ENCODE data around the gene NDC80.
"Not testable (repeated sequence)": the region's sequence is repeated elsewhere in the genome, so short reads cannot be mapped to it uniquely, and the experiment has no call there.

NDC80 gene
- 2.9 to 17.5 (median 6.0) reads per million in 9 experiments for total RNA-seq

- ATAC-seq (replicated peaks) (peak; percentile 83), DNase-seq (peak; percentile 78 to 84 (median 81))
- Mint-ChIP-seq H3K4me3 (peak within 1 kb of the TSS; percentile 97), H3K27ac (peak within 1 kb of the TSS; percentile 99 to 100), H3K36me3 (ENCODE audit: insufficient read depth) (peaks cover 18% of the 10 kb centered on the region), H3K27me3 (no peaks in the 10 kb centered on the region), H3K4me1 (ENCODE audit: low read depth in 2 of 2) (peaks cover 28 to 48% of the 10 kb centered on the region in 2 donors), H3K9me3 (no peaks in the 10 kb centered on the region)
Observed at GRCh38 chr18:2571200-2572170, at the start of gene NDC80, which contains the start of gene METTL4. Gene NDC80, plus strand, starts transcription at chr18:2571557. Its CDS starts 1,429 bp downstream, at chr18:2572986. Gene METTL4, minus strand, starts transcription at chr18:2571505. Its CDS starts 4,289 bp downstream, at chr18:2567216.

GRCh38 chr18:2522112-2522511 lies 49.2 kb upstream of the NDC80 start:
- DNase-seq (no peak), ATAC-seq (replicated peaks) (no peak)
- Mint-ChIP-seq H3K4me1 (ENCODE audit: low read depth in 2 of 2) (peaks cover 0 to 2% of the 10 kb centered on the region in 2 donors), H3K27ac (no peak overlapping the region), H3K36me3 (ENCODE audit: insufficient read depth) (no peaks in the 10 kb centered on the region), H3K9me3 (no peaks in the 10 kb centered on the region), H3K4me3 (no peak overlapping the region), H3K27me3 (no peaks in the 10 kb centered on the region)

- not testable (repeated sequence) for H3K4me1 Mint-ChIP-seq (ENCODE audit: low read depth in 2 of 2); H3K36me3 Mint-ChIP-seq (ENCODE audit: insufficient read depth); H3K4me3 Mint-ChIP-seq; H3K27ac Mint-ChIP-seq; ATAC-seq (replicated peaks); DNase-seq; H3K27me3 Mint-ChIP-seq; H3K9me3 Mint-ChIP-seq
Observed at GRCh38 chr18:2524794-2525198, 46.6 kb upstream of the NDC80 start.

GRCh38 chr18:2526329-2526728 lies 45.0 kb upstream of the NDC80 start:
- DNase-seq = no peak
- no peaks in the 10 kb centered on the region for H3K27me3 Mint-ChIP-seq
- peaks cover 0 to 2% of the 10 kb centered on the region in 2 donors for H3K4me1 Mint-ChIP-seq (ENCODE audit: low read depth in 2 of 2)
- ATAC-seq (replicated peaks) = no peak
- no peak overlapping the region for H3K4me3 Mint-ChIP-seq
- no peak overlapping the region for H3K27ac Mint-ChIP-seq
- no peaks in the 10 kb centered on the region for H3K9me3 Mint-ChIP-seq
- H3K36me3 Mint-ChIP-seq (ENCODE audit: insufficient read depth) = peaks cover 2% of the 10 kb centered on the region

GRCh38 chr18:2529154-2529553 lies 42.2 kb upstream of the NDC80 start:
- peaks cover 2% of the 10 kb centered on the region for H3K36me3 Mint-ChIP-seq (ENCODE audit: insufficient read depth)
- no peaks in the 10 kb centered on the region for H3K27me3 Mint-ChIP-seq
- ATAC-seq (replicated peaks) (no peak), DNase-seq (no peak)
- no peak overlapping the region for H3K27ac Mint-ChIP-seq
- H3K4me3 Mint-ChIP-seq = no peak overlapping the region
- no peaks in the 10 kb centered on the region for H3K9me3 Mint-ChIP-seq
- no peaks in the 10 kb centered on the region for H3K4me1 Mint-ChIP-seq (ENCODE audit: low read depth in 2 of 2)

DNA sequence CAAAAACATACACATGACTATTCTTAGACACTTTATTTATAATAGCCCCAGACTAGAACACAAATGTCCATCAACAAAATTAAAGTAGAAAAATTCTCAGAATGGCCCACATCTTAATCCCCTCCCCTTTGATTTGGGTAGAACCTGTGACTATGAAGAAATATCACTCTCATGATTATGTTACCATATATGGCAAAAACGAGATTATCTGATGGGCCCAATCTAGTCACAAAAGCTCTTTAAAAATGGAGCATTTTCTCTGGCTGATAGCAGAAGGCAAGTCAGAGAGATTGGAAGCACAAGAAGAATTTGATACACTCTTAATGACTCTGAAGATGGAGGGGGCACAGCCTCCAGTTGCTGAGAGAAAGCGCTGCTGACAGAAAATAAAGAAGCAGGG lies 39.6 kb upstream of the NDC80 start:
- no peaks in the 10 kb centered on the region for H3K27me3 Mint-ChIP-seq
- no peak for ATAC-seq (replicated peaks)

GRCh38 chr18:2532797-2533196 lies 38.6 kb upstream of the NDC80 start:
- no peaks in the 10 kb centered on the region for H3K9me3 Mint-ChIP-seq
- no peak for DNase-seq
- no peak overlapping the region for H3K4me3 Mint-ChIP-seq
- H3K4me1 Mint-ChIP-seq (ENCODE audit: low read depth in 2 of 2) = no peaks in the 10 kb centered on the region
- no peak overlapping the region for H3K27ac Mint-ChIP-seq
- no peaks in the 10 kb centered on the region for H3K27me3 Mint-ChIP-seq
- ATAC-seq (replicated peaks) = no peak
- H3K36me3 Mint-ChIP-seq (ENCODE audit: insufficient read depth) = peaks cover 2% of the 10 kb centered on the region

More for the DNA sequence above, 39.6 kb upstream of the NDC80 start:
- Mint-ChIP-seq H3K27ac (no peak overlapping the region), H3K4me1 (ENCODE audit: low read depth in 2 of 2) (no peaks in the 10 kb centered on the region), H3K36me3 (ENCODE audit: insufficient read depth) (peaks cover 2% of the 10 kb centered on the region), H3K9me3 (no peaks in the 10 kb centered on the region), H3K4me3 (no peak overlapping the region)
- no peak for DNase-seq

DNA sequence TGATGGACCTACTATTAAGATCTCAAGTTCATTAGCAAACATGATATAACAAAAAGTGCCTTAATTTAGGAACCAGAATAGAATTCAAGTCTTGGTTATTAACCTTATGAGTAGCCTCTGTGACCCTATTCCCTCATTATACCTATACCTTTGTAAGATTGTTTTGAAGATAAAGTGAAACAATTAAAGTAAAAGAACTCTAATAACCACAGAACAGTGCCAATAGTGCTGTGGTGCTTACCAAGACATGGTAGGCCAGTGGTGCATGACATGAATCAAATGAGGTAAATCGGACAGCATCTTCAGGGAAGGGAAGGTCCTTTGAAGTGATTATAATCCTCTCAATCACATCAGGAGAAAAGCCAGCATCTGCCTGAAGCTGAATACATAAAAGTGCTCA lies 36.5 kb upstream of the NDC80 start:
- H3K4me3 Mint-ChIP-seq = no peak overlapping the region
- no peaks in the 10 kb centered on the region for H3K4me1 Mint-ChIP-seq (ENCODE audit: low read depth in 2 of 2)
- H3K27me3 Mint-ChIP-seq = no peaks in the 10 kb centered on the region
- H3K9me3 Mint-ChIP-seq = no peaks in the 10 kb centered on the region
- H3K27ac Mint-ChIP-seq = no peak overlapping the region
- H3K36me3 Mint-ChIP-seq (ENCODE audit: insufficient read depth) = peaks cover 7% of the 10 kb centered on the region
- ATAC-seq (replicated peaks) (no peak), DNase-seq (no peak)

- Mint-ChIP-seq H3K4me3 (no peak overlapping the region), H3K27ac (no peak overlapping the region), H3K27me3 (no peaks in the 10 kb centered on the region), H3K9me3 (no peaks in the 10 kb centered on the region), H3K4me1 (ENCODE audit: low read depth in 2 of 2) (no peaks in the 10 kb centered on the region), H3K36me3 (ENCODE audit: insufficient read depth) (peaks cover 5% of the 10 kb centered on the region)
- DNase-seq = no peak
- ATAC-seq (replicated peaks) = no peak
Observed at GRCh38 chr18:2535419-2535910, 35.9 kb upstream of the NDC80 start.

- no peak overlapping the region for H3K4me3 Mint-ChIP-seq
- H3K27me3 Mint-ChIP-seq = no peaks in the 10 kb centered on the region
- no peaks in the 10 kb centered on the region for H3K9me3 Mint-ChIP-seq
- DNase-seq (no peak), ATAC-seq (replicated peaks) (no peak)
- H3K27ac Mint-ChIP-seq = no peak overlapping the region
- H3K36me3 Mint-ChIP-seq (ENCODE audit: insufficient read depth) = peaks cover 5% of the 10 kb centered on the region
- no peaks in the 10 kb centered on the region for H3K4me1 Mint-ChIP-seq (ENCODE audit: low read depth in 2 of 2)
Observed at GRCh38 chr18:2536063-2536462, 35.3 kb upstream of the NDC80 start.

DNA sequence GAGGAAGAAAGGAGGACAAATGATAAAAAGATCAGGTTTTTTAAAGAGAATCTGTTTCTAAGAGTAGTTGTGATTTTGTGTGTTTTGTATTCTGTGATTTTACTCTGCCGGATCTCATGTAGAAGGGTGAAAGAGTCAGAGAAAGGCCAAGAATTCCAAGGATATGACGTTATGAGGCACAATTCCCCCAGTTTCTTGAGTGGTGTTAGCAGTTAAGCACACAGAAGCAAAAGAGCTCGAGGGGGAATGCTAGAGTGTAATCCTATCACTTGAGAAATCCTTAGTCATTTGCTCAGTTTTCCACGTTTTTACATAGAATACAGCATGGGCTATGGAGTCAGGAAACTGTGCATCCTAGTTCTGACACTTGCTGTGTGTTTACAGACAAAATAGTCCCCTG lies 34.9 kb upstream of the NDC80 start:
- H3K9me3 Mint-ChIP-seq = no peaks in the 10 kb centered on the region
- H3K27me3 Mint-ChIP-seq = no peaks in the 10 kb centered on the region
- no peak overlapping the region for H3K4me3 Mint-ChIP-seq
- H3K4me1 Mint-ChIP-seq (ENCODE audit: low read depth in 2 of 2) = no peaks in the 10 kb centered on the region
- no peak for DNase-seq
- no peak overlapping the region for H3K27ac Mint-ChIP-seq
- ATAC-seq (replicated peaks) = no peak
- H3K36me3 Mint-ChIP-seq (ENCODE audit: insufficient read depth) = peaks cover 5% of the 10 kb centered on the region

- Mint-ChIP-seq H3K4me1 (ENCODE audit: low read depth in 2 of 2) (no peaks in the 10 kb centered on the region), H3K4me3 (no peak overlapping the region), H3K9me3 (no peaks in the 10 kb centered on the region), H3K27me3 (no peaks in the 10 kb centered on the region), H3K27ac (peak overlapping the region in 1 of 2 donors; percentile 26), H3K36me3 (ENCODE audit: insufficient read depth) (peaks cover 5% of the 10 kb centered on the region)
- DNase-seq (no peak), ATAC-seq (replicated peaks) (no peak)
Observed at GRCh38 chr18:2537296-2537695, 34.1 kb upstream of the NDC80 start.

GRCh38 chr18:2538236-2538635 lies 33.1 kb upstream of the NDC80 start:
- Mint-ChIP-seq H3K36me3 (ENCODE audit: insufficient read depth) (peaks cover 5% of the 10 kb centered on the region), H3K27ac (no peak overlapping the region), H3K4me1 (ENCODE audit: low read depth in 2 of 2) (no peaks in the 10 kb centered on the region), H3K4me3 (no peak overlapping the region), H3K27me3 (no peaks in the 10 kb centered on the region), H3K9me3 (no peaks in the 10 kb centered on the region)
- ATAC-seq (replicated peaks) (no peak), DNase-seq (no peak)

DNA sequence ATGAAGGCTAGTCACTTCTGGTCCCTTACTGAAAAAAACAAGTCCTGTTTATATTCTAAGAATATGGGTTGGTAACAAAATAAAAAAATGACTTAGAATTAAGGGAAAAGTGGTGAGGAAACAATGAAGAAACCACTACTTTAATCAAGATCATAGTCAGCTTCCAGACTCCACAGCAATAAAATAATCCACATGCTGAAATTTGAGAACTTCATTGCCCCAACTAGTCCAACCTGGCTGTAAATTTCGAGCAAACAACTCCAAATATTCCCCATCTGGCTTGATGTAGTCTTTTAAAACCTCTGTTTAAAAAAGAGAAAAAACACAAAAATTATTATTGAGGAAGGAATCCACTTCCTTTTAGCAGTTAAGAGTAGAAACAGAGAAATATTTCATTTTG lies 32.5 kb upstream of the NDC80 start:
- DNase-seq = no peak
- no peak overlapping the region for H3K4me3 Mint-ChIP-seq
- H3K36me3 Mint-ChIP-seq (ENCODE audit: insufficient read depth) = peaks cover 5% of the 10 kb centered on the region

More for the DNA sequence above, 32.5 kb upstream of the NDC80 start:
- Mint-ChIP-seq H3K27ac (no peak overlapping the region), H3K27me3 (no peaks in the 10 kb centered on the region), H3K9me3 (no peaks in the 10 kb centered on the region), H3K4me1 (ENCODE audit: low read depth in 2 of 2) (no peaks in the 10 kb centered on the region)
- ATAC-seq (replicated peaks) = no peak
